ENCODE measurements around the gene RIN1.
"Not testable (repeated sequence)": the region's sequence is repeated elsewhere in the genome, so short reads cannot be mapped to it uniquely, and the experiment has no call there.

Gene RIN1

GRCh38 chr11:66317723-66318599 is 18.3 kb downstream of the RIN1 start:
- no peak for DNase-seq

- DNase-seq = no peak
These were observed 18.9 kb downstream of the RIN1 start for GRCh38 chr11:66317322-66317722.

GRCh38 chr11:66316849-66317251 is 19.4 kb downstream of the RIN1 start, which contains the start of gene CD248:
TSS of gene CD248 (minus strand) at chr11:66317044. CDS start at chr11:66317027, 17 bp downstream.
- DNase-seq = no peak

- DNase-seq = no peak
These were observed 20.1 kb downstream of the RIN1 start for GRCh38 chr11:66315921-66316811.

- no peak for DNase-seq
These were observed 20.7 kb downstream of the RIN1 start for GRCh38 chr11:66315498-66315885.

GRCh38 chr11:66314561-66315497 is 21.4 kb downstream of the RIN1 start:
- no peak for DNase-seq

GRCh38 chr11:66314186-66314501 is 22.1 kb downstream of the RIN1 start:
- no peak for DNase-seq

- DNase-seq = no peak
These were observed 22.7 kb downstream of the RIN1 start for GRCh38 chr11:66313321-66314185.

- peak; percentile 48 for DNase-seq
These were observed 23.5 kb downstream of the RIN1 start for GRCh38 chr11:66312549-66313320.

- peak; percentile 69 for DNase-seq
These were observed 24.2 kb downstream of the RIN1 start for GRCh38 chr11:66311965-66312548.

GRCh38 chr11:66311470-66311964 is 24.7 kb downstream of the RIN1 start:
- no peak for DNase-seq

- not testable (repeated sequence) for DNase-seq
These were observed 25.3 kb downstream of the RIN1 start for GRCh38 chr11:66310803-66311440.

GRCh38 chr11:66310324-66310723 is 25.9 kb downstream of the RIN1 start:
- DNase-seq = no peak

- DNase-seq = no peak
These were observed 26.8 kb downstream of the RIN1 start for GRCh38 chr11:66309475-66309874.

- no peak for DNase-seq
These were observed 33.6 kb downstream of the RIN1 start for GRCh38 chr11:66302656-66303055.

GRCh38 chr11:66299186-66299585 is 37.0 kb downstream of the RIN1 start:
- no peak for DNase-seq

- DNase-seq = no peak
These were observed 38.6 kb downstream of the RIN1 start for GRCh38 chr11:66297610-66298009.

- DNase-seq = no peak
These were observed 41.3 kb downstream of the RIN1 start for GRCh38 chr11:66294626-66295620.

Measured in NCI-H510A (cell line).